D721Med (cell line): ENCODE measurements around the gene GALNT18.

Source experiments
- DNase-seq: peaks from one replicate; pipeline ENCODE4 v3.0.0; 2011; ENCODE audit warnings: low spot score; ENCODE audit not compliant: insufficient read length
- FAIRE-seq: peaks from 2 replicates; lab custom pipeline; 2011; peaks lifted over from hg19 to GRCh38; lab: Jason Lieb, UNC
- TF ChIP-seq, protein P1 (sequence below): IDR thresholded peaks from 2 replicates; pipeline ENCODE4 v1.5.1; 2012; ENCODE audit warnings: mild to moderate bottlenecking, control low read depth; ENCODE audit not compliant: insufficient read depth; ENCODE audit errors: missing control alignments

Gene GALNT18

DNA sequence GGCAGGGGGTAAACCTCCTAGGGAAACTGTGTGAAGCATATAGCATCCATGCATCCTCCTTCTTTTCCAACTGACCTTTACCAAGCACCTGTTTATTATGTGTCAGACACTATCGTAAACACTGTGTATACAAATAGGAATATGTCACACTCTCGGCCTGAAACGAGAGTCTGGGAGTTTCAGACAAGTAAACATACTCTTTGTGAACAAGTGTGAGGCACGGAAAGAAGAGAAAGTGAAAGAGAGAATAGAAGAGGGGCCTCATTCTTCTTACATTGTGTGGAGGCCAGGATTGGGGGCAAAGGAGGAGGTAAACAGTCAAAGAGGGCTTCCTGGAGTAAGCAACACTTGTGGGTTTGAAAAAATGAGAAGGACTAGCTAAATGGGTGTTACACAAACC, 285.1 kb downstream of the GALNT18 start:
- no peak for FAIRE-seq
- DNase-seq = no peak
- TF ChIP-seq, protein P1, sequence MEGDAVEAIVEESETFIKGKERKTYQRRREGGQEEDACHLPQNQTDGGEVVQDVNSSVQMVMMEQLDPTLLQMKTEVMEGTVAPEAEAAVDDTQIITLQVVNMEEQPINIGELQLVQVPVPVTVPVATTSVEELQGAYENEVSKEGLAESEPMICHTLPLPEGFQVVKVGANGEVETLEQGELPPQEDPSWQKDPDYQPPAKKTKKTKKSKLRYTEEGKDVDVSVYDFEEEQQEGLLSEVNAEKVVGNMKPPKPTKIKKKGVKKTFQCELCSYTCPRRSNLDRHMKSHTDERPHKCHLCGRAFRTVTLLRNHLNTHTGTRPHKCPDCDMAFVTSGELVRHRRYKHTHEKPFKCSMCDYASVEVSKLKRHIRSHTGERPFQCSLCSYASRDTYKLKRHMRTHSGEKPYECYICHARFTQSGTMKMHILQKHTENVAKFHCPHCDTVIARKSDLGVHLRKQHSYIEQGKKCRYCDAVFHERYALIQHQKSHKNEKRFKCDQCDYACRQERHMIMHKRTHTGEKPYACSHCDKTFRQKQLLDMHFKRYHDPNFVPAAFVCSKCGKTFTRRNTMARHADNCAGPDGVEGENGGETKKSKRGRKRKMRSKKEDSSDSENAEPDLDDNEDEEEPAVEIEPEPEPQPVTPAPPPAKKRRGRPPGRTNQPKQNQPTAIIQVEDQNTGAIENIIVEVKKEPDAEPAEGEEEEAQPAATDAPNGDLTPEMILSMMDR = no peak

DNA sequence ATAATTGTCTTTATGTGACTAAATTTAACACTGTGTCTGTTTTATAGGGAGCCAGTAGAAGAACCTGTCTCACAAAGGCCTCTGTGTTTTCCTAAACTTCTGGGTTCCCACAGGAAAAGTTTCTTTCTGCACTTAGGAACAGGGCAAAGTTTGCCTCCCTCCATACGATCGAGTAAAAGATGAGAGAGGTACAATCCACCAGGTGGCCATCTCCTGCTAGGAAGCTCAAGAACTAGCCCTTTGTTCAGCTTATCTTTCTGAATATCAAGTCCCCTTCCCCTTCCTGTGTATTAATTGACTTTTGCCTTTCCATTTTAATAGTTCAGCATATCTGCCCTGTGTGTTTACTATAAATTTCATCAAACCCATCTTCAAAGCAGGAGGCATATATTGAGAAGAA, 286.8 kb downstream of the GALNT18 start:
- TF ChIP-seq, protein P1 = no peak

DNA sequence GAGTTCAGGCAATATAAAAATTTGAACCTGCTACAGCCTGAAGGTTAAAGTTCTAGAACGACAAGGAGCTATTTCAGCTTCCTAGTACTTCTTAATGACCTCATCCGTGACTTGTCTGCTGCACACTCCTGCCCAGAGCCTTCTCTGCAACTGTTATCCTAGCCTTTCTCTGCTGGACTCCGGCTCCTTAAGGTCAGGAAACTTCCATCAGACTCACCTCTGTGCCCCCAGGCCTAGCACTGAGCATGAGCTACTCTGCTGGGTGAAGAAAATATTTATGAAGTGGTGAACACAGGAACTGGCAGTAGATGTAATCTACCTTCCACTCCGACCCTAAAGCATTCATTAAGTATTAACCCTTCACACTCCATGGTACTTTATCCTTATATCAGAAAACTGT, 287.2 kb downstream of the GALNT18 start:
- FAIRE-seq (no peak), DNase-seq (no peak)
- TF ChIP-seq, protein P1 = no peak

More for the DNA sequence above, 286.8 kb downstream of the GALNT18 start:
- no peak for DNase-seq
- no peak for FAIRE-seq

DNA sequence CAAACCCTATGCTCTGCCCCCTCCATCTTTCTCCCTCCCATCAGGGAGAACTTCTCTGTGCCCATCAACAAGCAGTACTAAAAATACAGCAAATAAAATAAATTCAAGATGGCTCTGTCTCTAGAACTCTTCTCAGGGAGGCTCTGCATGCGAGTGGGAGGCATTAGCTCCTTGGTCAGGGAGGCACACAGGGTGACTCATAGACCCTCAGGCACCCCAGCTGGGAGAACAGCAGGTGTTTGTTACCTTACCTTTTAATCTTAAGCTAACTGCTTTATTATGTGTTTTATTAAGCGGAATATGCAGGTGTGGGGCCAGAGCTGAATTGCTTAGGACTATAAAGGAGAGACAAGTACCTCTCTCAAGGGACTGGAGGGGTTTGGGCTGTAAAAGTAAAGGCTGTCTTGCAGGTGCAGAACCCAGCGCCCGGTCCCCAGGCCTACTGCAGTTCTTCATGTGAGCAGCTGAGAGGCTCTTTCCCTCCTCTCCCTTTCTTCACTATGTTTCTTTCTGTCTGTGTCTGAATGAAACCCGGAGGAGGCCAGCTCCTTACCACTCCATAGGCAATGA, 289.6 kb downstream of the GALNT18 start:
- no peak for DNase-seq
- FAIRE-seq = no peak
- TF ChIP-seq, protein P1 = no peak

DNA sequence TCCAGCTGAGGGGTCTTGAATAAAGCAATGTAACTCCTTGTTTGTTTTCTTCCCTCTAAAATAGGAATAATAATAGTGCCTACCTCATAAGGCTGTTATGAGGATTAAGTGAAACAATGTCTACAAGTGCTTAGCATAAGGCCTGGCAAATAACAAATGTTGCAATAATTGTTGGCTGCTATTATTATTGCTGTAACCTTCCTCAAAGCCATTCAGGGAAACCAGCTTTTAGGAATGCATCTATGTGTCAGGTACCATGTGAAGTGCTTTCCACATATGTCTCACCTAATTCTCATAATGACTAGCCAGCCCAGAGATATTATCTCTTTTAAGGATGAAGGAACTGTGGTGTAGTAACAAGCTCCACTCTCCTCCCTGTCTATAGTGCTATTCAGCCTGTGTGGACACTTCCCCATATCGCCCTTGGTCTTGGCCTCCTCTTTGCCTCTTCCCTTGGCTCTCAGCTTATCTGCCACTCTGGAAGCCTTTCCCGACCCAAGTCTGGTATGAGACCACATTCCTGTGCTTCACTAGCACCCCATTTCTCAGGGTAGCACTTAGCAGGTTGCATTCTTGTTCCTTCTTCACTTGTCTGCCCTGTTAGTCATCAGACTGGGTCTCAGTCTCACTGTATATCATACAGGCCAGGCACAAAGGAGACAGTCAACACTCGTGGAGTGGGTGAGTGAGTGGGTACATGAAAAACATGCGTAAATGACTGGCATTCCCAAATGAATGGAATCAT, 292.6 kb downstream of the GALNT18 start:
- TF ChIP-seq, protein P1 = no peak
- FAIRE-seq (no peak), DNase-seq (no peak)

DNA sequence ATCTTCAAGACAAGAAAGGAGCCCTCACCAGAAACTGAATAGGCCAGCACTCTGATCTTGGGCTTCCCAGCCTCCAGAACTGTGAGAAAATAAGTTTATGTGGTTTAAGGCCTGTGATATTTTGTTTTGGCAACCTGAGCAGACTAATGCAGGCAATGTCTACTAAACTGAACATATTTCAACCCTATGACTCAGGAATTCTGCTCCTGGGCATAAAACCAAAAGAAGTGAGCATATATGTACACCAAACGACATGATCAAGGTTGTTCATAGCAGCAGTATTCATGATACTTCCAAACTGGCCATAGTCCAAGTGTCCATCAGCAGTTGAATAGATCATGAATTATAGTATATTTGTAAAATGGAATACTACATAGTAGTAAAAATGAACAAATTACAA, 297.7 kb downstream of the GALNT18 start:
- DNase-seq (no peak), FAIRE-seq (no peak)
- TF ChIP-seq, protein P1 = no peak

DNA sequence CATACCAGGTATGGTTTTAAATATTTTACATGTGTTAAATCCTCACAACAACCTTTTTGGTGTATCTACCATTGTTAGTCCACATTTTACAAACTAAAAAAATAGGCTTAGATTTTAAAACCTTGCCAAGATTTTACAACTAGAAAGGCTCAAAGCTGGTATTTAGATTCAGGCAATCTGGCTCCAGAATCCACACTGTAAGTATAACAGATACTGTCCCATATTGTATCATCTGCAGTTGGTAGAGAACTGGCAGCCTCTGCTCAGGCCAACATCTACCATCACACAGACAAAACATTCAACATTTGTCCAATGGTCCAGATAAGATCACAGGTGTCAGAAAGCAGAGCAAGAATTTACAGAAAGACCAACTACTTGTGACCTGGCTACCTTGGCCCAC, 299.7 kb downstream of the GALNT18 start:
- no peak for FAIRE-seq
- TF ChIP-seq, protein P1 = no peak
- no peak for DNase-seq
